ENCODE results near the gene STOML2. TPM values are rescaled to one million over a fixed set of nuclear protein-coding genes. Genes with fewer than 3 reads are reported as not detected.

STOML2 gene
- 221 to 272 TPM (median 252 TPM) in 5 replicates for total RNA-seq (2022; extraction: Qiagen RNA extraction)

GRCh38 chr9:35102769-35103659 is at the start of gene STOML2:
Gene STOML2 (minus strand): TSS chr9:35103131. CDS start chr9:35103094, 37 bp downstream.

GRCh38 chr9:35115680-35116538 is 13.0 kb upstream of the STOML2 start, which contains the start of gene ATOSB:
Gene ATOSB (minus strand): TSS chr9:35115862. CDS start chr9:35108274, 7,588 bp downstream.

GRCh38 chr9:35096035-35096849 is 6.7 kb downstream of the STOML2 start, which contains the start of gene PIGO:
Gene PIGO (minus strand): TSS chr9:35096591. CDS start chr9:35095565, 1,026 bp downstream.

GRCh38 chr9:35079426-35080341 is 23.2 kb downstream of the STOML2 start, which contains the start of gene FANCG:
Gene FANCG (minus strand): TSS chr9:35079942. CDS start chr9:35079524, 418 bp downstream.

GRCh38 chr9:35072461-35073278 is 30.3 kb downstream of the STOML2 start, which contains the start of gene VCP:
Gene VCP (minus strand): TSS chr9:35072625. CDS start chr9:35072353, 272 bp downstream.

Other genes starting within 250 kb of the STOML2 start
- gene PHF24, start 144.8 kb downstream of the STOML2 start, total RNA-seq (2022; extraction: Qiagen RNA extraction): 0.09 to 0.31 TPM (median 0.14 TPM) in 5 replicates
- 7.8 to 12.8 TPM (median 11.1 TPM) in 5 replicates for gene DNAJB5, start 113.4 kb downstream of the STOML2 start, total RNA-seq (2022; extraction: Qiagen RNA extraction)
- 265 to 303 TPM (median 277 TPM) in 5 replicates for gene VCP, start 30.5 kb downstream of the STOML2 start, total RNA-seq (2022; extraction: Qiagen RNA extraction)
- 35.0 to 58.2 TPM (median 50.9 TPM) in 5 replicates for gene FANCG, start 23.2 kb downstream of the STOML2 start, total RNA-seq (2022; extraction: Qiagen RNA extraction)
- gene PIGO, start 6.5 kb downstream of the STOML2 start, total RNA-seq (2022; extraction: Qiagen RNA extraction): 44.9 to 52.6 TPM (median 51.3 TPM) in 5 replicates
- 7.9 to 12.8 TPM (median 11.4 TPM) in 5 replicates for gene ATOSB, start 12.7 kb upstream of the STOML2 start, total RNA-seq (2022; extraction: Qiagen RNA extraction)
- gene UNC13B, start 58.9 kb upstream of the STOML2 start, total RNA-seq (2022; extraction: Qiagen RNA extraction): 9.6 to 13.1 TPM (median 10.8 TPM) in 5 replicates